Subcutaneous abdominal adipose tissue (tissue), 5 donors: ENCODE results near the gene GPR18.

Experiments used
- H3K27ac ChIP-seq: one replicate; pipeline ENCODE4 v1.7.0; 2013; ENCODE audit warnings: low read depth, mild to moderate bottlenecking, inconsistent platforms, low read length, moderate library complexity
- H3K27me3 ChIP-seq, 5 donors: one replicate each; pipeline ENCODE4 v1.7.0; 2013; ENCODE audit warnings: low read length in 5 of 5, inconsistent platforms in 1 of 5; ENCODE audit not compliant: control insufficient read depth in 5 of 5, insufficient read depth in 4 of 5
- H3K36me3 ChIP-seq, 5 donors: one replicate each; pipeline ENCODE4 v1.7.0; 2013; ENCODE audit warnings: low read length in 5 of 5; ENCODE audit not compliant: control insufficient read depth in 5 of 5, insufficient read depth in 5 of 5
- H3K4me1 ChIP-seq, 5 donors: one replicate each; pipeline ENCODE4 v1.7.0; 2013; ENCODE audit warnings: low read length in 5 of 5, mild to moderate bottlenecking in 3 of 5, moderate library complexity in 1 of 5; ENCODE audit not compliant: control insufficient read depth in 5 of 5, insufficient read depth in 5 of 5
- H3K4me3 ChIP-seq, 5 donors: one replicate each; pipeline ENCODE4 v1.7.0; 2013; ENCODE audit warnings: low read length in 5 of 5, low read depth in 1 of 5
- H3K9ac ChIP-seq, 5 donors: one replicate each; pipeline ENCODE4 v1.7.0; 2013; ENCODE audit warnings: low read length in 5 of 5, mild to moderate bottlenecking in 4 of 5, moderate library complexity in 3 of 5
- H3K9me3 ChIP-seq, 5 donors: one replicate each; pipeline ENCODE4 v1.7.0; 2013; ENCODE audit warnings: low read length in 5 of 5; ENCODE audit not compliant: control insufficient read depth in 5 of 5
- donor health status: healthy.
- donor health status: healthy.
- donor health status: healthy.
- donor health status: healthy.
- donor health status: healthy.

GPR18 gene

GRCh38 chr13:99281811-99282263, 23.7 kb upstream of the GPR18 start:
- Histone ChIP-seq H3K4me3 (no peak overlapping the region), H3K4me1 (peaks cover 0 to 62% (median 51%) of the 10 kb centered on the region in 5 donors), H3K9ac (no peak overlapping the region), H3K27me3 (no peaks in the 10 kb centered on the region), H3K9me3 (no peaks in the 10 kb centered on the region), H3K27ac (peak overlapping the region; percentile 88), H3K36me3 (peaks cover 0 to 3% (median 0%) of the 10 kb centered on the region in 5 donors)

GRCh38 chr13:99280166-99280565, 22.0 kb upstream of the GPR18 start:
- H3K4me1 ChIP-seq, result peaks cover 0 to 49% (median 41%) of the 10 kb centered on the region in 5 donors
- no peaks in the 10 kb centered on the region for H3K27me3 ChIP-seq
- H3K9ac ChIP-seq, result no peak overlapping the region
- peaks cover 0 to 5% (median 0%) of the 10 kb centered on the region in 5 donors for H3K36me3 ChIP-seq
- no peaks in the 10 kb centered on the region for H3K9me3 ChIP-seq
- peak overlapping the region; percentile 88 for H3K27ac ChIP-seq
- H3K4me3 ChIP-seq, result peak overlapping the region in 1 of 5 donors; percentile 19

- peaks cover 0 to 8% (median 0%) of the 10 kb centered on the region in 5 donors for H3K36me3 ChIP-seq
- H3K4me3 ChIP-seq, result no peak overlapping the region
- peaks cover 0 to 45% (median 35%) of the 10 kb centered on the region in 5 donors for H3K4me1 ChIP-seq
- H3K27ac ChIP-seq, result no peak overlapping the region
- H3K9me3 ChIP-seq, result no peaks in the 10 kb centered on the region
- H3K27me3 ChIP-seq, result no peaks in the 10 kb centered on the region
- H3K9ac ChIP-seq, result no peak overlapping the region
Measured at GRCh38 chr13:99279637-99280036, 21.5 kb upstream of the GPR18 start.

DNA sequence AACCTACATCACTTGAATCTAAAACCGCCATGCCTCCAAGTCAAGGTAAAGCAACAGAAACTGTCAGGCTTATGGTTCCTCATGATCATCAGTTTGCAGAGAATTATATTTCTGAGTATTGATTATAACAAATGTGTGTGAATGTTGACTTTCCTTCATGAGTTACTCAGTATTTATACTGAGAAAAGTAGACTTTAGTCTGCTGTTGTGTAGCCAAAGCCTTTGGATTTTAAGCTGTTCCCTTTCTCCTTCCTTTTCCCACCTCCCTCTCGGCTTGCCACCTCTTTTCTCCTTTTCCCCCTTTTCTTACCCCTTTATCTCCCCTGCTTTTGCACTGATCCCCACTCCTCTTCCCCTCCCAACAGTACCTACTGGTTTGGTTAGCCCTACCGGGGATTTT, 20.7 kb upstream of the GPR18 start:
- Histone ChIP-seq H3K36me3 (peaks cover 0 to 8% (median 0%) of the 10 kb centered on the region in 5 donors), H3K9ac (no peak overlapping the region), H3K27me3 (no peaks in the 10 kb centered on the region), H3K4me1 (peaks cover 0 to 39% (median 34%) of the 10 kb centered on the region in 5 donors), H3K4me3 (no peak overlapping the region), H3K9me3 (no peaks in the 10 kb centered on the region), H3K27ac (no peak overlapping the region)

- Histone ChIP-seq H3K4me1 (peaks cover 0 to 38% (median 31%) of the 10 kb centered on the region in 5 donors), H3K36me3 (peaks cover 0 to 8% (median 0%) of the 10 kb centered on the region in 5 donors), H3K27me3 (no peaks in the 10 kb centered on the region), H3K4me3 (no peak overlapping the region), H3K27ac (no peak overlapping the region), H3K9me3 (no peaks in the 10 kb centered on the region), H3K9ac (no peak overlapping the region)
Measured at GRCh38 chr13:99278200-99278599, 20.0 kb upstream of the GPR18 start.

GRCh38 chr13:99277629-99278028, 19.4 kb upstream of the GPR18 start:
- no peak overlapping the region for H3K27ac ChIP-seq
- peaks cover 0 to 2% (median 1%) of the 10 kb centered on the region in 5 donors for H3K9me3 ChIP-seq
- H3K4me3 ChIP-seq, result no peak overlapping the region
- peaks cover 0 to 8% (median 0%) of the 10 kb centered on the region in 5 donors for H3K36me3 ChIP-seq
- H3K9ac ChIP-seq, result no peak overlapping the region
- H3K4me1 ChIP-seq, result peaks cover 0 to 33% (median 26%) of the 10 kb centered on the region in 5 donors
- no peaks in the 10 kb centered on the region for H3K27me3 ChIP-seq

DNA sequence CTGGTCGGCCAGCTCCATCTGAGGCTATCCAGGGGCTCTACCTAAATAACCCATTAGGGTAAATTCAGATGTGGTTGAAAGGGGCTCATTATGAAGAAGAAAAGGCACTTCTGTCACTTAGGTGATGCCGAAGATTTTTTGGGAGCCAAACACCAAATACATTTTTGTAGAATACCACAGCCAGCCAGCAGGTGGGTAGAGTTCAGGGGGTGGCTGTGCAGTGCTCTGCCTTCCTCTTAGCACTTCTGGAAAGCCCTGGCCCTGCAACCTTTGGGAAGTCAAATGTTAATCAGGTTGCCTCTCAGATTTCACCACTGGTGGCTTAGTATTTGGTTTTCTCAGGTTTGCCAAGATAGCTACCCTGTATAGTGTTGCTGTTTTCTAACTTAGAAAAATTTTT, 18.5 kb upstream of the GPR18 start:
- no peak overlapping the region for H3K27ac ChIP-seq
- H3K36me3 ChIP-seq, result peaks cover 0 to 8% (median 0%) of the 10 kb centered on the region in 5 donors
- H3K9me3 ChIP-seq, result peaks cover 0 to 6% (median 4%) of the 10 kb centered on the region in 5 donors
- H3K4me1 ChIP-seq, result peaks cover 0 to 23% (median 18%) of the 10 kb centered on the region in 5 donors
- no peak overlapping the region for H3K9ac ChIP-seq
- H3K4me3 ChIP-seq, result no peak overlapping the region
- H3K27me3 ChIP-seq, result no peaks in the 10 kb centered on the region

DNA sequence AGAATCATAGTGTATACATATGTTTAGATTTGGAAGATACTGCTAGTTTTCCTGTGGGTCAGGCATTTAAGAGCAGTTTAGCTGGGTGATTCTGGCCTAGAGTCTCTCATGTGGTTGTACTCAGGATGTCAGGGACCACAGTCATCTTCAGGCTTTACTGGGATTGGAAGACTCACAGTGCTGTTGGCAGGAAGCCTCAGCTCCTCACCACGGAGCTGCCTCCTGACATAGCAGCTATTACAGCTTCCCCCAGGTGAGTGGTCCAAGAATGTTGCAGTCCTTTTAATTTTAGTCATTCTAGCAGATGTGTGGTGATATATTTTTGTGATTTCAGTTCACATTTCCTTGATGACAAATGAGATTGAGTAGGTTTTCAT, 16.9 kb upstream of the GPR18 start:
- no peaks in the 10 kb centered on the region for H3K27me3 ChIP-seq
- H3K4me1 ChIP-seq, result peaks cover 0 to 9% (median 6%) of the 10 kb centered on the region in 5 donors
- no peak overlapping the region for H3K9ac ChIP-seq
- no peak overlapping the region for H3K4me3 ChIP-seq
- no peak overlapping the region for H3K27ac ChIP-seq
- peaks cover 0 to 6% (median 4%) of the 10 kb centered on the region in 5 donors for H3K9me3 ChIP-seq
- H3K36me3 ChIP-seq, result peaks cover 0 to 8% (median 0%) of the 10 kb centered on the region in 5 donors

DNA sequence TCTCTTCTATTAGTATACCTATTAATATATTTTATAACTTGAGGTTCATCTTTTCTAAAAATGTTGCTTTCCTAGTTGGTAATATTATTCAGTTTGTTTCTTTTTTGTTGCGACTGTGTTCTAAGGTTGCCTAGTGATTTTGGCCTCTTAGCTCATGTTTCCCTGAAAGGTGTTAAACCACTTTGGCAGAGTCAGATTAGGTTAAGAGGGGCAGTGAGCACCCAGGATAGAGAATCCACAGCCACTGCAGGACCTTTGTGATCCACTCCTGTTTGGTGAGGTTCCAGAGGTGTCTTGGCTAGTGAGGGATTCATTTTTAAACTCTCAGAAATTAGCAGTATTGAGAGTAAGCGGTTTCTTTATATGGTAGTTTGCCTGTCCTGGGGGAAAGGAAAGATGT, 14.9 kb upstream of the GPR18 start:
- no peak overlapping the region for H3K9ac ChIP-seq
- H3K4me3 ChIP-seq, result no peak overlapping the region
- no peak overlapping the region for H3K27ac ChIP-seq
- H3K36me3 ChIP-seq, result peaks cover 0 to 10% (median 0%) of the 10 kb centered on the region in 5 donors
- no peaks in the 10 kb centered on the region for H3K27me3 ChIP-seq
- peaks cover 0 to 3% (median 0%) of the 10 kb centered on the region in 5 donors for H3K4me1 ChIP-seq
- H3K9me3 ChIP-seq, result peaks cover 0 to 6% (median 4%) of the 10 kb centered on the region in 5 donors

DNA sequence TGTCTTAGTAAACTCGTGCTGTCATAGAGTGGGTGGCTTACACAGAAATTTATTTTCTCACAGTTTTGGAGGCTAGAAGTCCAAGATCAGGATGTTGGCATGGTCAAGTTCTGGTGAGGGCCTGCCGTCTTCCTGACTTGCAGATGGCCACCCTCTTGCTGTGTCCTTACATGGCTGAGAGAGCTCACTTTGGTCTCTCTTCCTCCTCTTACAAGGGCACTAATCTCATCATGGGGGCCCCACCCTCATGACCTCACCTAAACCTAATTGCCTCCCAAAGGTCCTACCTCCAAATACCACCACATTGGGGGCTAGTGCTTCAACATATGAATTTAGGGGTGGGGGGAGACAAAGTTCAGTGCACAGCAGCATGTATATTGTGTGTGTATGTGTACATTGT, 14.3 kb upstream of the GPR18 start:
- H3K4me1 ChIP-seq, result peaks cover 0 to 3% (median 0%) of the 10 kb centered on the region in 5 donors
- H3K36me3 ChIP-seq, result peaks cover 0 to 15% (median 5%) of the 10 kb centered on the region in 5 donors
- H3K27ac ChIP-seq, result no peak overlapping the region
- no peak overlapping the region for H3K4me3 ChIP-seq
- no peak overlapping the region for H3K9ac ChIP-seq
- peaks cover 0 to 6% (median 4%) of the 10 kb centered on the region in 5 donors for H3K9me3 ChIP-seq
- H3K27me3 ChIP-seq, result no peaks in the 10 kb centered on the region
